ENCODE results near the gene FBXW8.

Gene FBXW8

GRCh38 chr12:117000316-117000715, 89.6 kb downstream of the FBXW8 start:
- DNase-seq: no peak

- DNase-seq: no peak
These were observed 91.5 kb downstream of the FBXW8 start for GRCh38 chr12:117002051-117002817.

- DNase-seq: no peak
These were observed 93.2 kb downstream of the FBXW8 start for GRCh38 chr12:117003883-117004404.

GRCh38 chr12:117005417-117006046, 94.8 kb downstream of the FBXW8 start:
- DNase-seq: no peak

- DNase-seq: no peak
These were observed 95.6 kb downstream of the FBXW8 start for GRCh38 chr12:117006333-117006732.

- peak in 1 of 3 experiments; percentile 52 for DNase-seq
These were observed 96.8 kb downstream of the FBXW8 start for GRCh38 chr12:117007577-117007976.

GRCh38 chr12:117009759-117010158, 99.0 kb downstream of the FBXW8 start:
- DNase-seq: no peak

- no peak for DNase-seq
These were observed 100.1 kb downstream of the FBXW8 start for GRCh38 chr12:117010693-117011451.

GRCh38 chr12:117011988-117012805, 101.4 kb downstream of the FBXW8 start:
- DNase-seq: no peak

GRCh38 chr12:117013726-117014125, 103.0 kb downstream of the FBXW8 start:
- DNase-seq: no peak

- no peak for DNase-seq
These were observed 103.7 kb downstream of the FBXW8 start for GRCh38 chr12:117014342-117014887.

- no peak for DNase-seq
These were observed 105.1 kb downstream of the FBXW8 start for GRCh38 chr12:117015811-117016210.

GRCh38 chr12:117017807-117018206, 107.1 kb downstream of the FBXW8 start:
- DNase-seq: no peak

GRCh38 chr12:117018276-117018675, 107.5 kb downstream of the FBXW8 start:
- DNase-seq: no peak

GRCh38 chr12:117018685-117019084, 107.9 kb downstream of the FBXW8 start:
- no peak for DNase-seq

GRCh38 chr12:117019866-117020265, 109.1 kb downstream of the FBXW8 start:
- DNase-seq: no peak

GRCh38 chr12:117020536-117021220, 109.9 kb downstream of the FBXW8 start:
- no peak for DNase-seq

- DNase-seq: no peak
These were observed 111.7 kb downstream of the FBXW8 start for GRCh38 chr12:117022465-117022864.

GRCh38 chr12:117023998-117024960, 113.5 kb downstream of the FBXW8 start:
- DNase-seq: no peak

GRCh38 chr12:117024961-117025480, 114.3 kb downstream of the FBXW8 start:
- no peak for DNase-seq
